ENCODE measurements around the gene CRADD.
"Not testable (repeated sequence)": the region's sequence is repeated elsewhere in the genome, so short reads cannot be mapped to it uniquely, and the experiment has no call there.

CRADD gene

DNA sequence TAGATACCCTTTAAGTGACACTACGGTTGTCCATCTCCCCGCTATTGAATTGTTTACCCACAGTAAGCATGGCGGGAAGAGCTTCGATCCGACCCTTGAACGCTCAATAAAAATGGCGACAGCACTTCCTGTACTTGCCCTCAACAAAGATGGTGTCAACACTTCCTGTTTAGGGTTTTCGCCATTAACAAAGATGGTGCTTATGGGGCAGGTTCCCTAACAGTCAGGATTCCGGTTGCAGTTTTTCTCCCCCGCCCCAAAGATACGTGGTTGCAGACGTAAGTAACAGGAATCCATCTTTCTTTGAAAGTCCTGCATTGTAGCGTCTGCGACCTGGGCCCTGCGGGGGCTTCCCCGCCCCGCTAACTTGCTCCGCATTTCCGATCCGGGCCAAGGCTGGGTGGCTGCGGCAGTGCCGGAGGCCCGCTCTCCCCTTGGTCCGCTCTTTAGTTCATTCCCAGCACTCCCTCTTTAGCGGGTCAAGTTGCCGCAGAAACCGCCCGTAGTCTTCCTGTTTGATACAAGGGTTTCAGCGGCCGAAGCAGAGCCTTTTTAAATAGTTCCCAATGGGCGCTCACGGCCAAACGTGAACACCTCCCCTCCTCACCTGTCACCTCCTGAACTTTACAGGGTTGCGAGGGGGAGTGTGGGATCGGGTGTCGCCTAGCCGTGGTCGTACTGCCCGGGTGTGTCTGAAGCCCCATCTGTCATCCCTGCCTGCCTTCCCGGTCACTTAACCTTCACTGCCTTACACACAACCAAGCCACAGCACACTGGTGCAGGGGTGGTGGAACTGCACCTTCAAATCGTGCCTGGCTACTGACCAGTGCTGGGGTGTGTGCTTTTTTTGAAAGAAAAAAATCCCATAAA lies at the start of gene CRADD:
TSS of gene CRADD (plus strand) at position 181 of the 870 bp plus-strand sequence.
- peak; percentile 98 for DNase-seq

DNA sequence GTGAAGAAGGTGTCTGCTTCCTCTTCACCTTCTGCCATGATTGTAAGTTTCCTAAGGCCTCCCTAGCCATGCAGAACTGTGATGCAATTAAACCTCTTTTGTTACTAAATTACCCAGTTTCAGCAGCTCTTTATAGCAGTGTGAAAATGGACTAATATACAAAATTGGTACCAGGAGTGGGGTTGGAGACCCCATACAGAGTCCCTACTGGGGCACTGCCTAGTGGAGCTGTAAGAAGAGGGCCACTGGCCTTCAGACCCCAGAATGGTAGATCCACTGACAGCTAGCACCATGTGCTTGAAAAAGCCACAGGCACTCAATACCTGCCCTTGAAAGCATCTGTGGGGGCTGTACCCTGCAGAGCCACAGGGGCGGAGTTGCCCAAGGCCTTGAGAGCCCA lies 44.8 kb upstream of the CRADD start:
- no peak for DNase-seq

DNA sequence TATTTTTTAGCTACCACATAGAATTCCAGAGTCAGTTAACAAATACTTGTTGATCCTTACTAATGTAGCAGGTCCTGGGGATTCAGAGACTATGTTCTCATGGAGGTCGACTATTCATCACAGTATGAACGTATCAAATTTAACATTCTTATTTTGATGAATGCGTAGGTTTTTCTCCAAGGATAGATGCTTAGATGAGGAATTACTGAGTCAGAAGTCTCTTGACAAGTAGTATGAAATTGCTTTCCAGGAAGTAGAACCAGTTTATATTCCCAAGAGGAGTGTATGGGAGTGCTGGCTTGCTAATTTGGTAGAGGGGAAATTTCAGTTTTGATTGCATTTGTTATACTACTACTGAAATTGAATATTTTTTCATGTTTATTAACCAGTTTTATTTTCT lies 42.8 kb upstream of the CRADD start:
- no peak for DNase-seq

DNA sequence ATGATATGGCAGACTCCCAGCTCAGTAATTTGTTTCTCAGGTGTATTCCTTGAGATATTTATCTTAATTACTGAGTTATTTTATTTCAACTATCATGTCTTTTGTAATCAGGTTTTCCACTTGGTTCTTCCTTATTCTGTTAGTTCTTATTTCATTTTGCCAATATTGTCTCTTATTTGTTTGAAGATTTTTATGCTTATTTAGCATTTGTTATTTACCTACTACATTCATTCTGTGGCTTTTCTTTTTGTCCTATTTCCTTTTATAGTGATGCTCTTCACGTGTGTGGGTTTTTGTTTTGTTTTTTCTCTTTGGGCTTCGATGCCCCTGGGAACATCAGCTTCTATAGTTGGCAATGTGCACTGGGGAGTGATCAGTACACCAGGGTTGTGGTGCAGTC lies 40.5 kb upstream of the CRADD start:
- no peak for DNase-seq

DNA sequence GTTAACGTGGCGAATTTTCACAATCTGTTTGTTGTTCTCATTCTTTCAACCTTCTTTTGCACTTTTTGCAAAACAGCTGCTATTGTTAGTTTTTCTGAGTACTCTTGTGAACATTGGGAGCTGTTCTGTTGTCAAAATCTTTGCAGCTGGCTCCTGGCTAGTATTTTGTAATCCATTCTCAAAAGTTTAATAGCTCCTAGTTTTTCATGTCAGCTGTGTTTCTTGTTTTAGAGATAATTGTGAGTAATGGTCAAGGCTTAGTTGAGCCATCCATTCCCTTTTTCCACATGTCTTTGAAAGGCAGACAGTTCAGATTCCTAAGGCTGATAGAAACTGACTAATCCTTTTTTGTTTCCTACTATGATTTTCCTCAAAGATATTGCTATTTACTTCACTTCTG lies 39.1 kb upstream of the CRADD start:
- DNase-seq = no peak

DNA sequence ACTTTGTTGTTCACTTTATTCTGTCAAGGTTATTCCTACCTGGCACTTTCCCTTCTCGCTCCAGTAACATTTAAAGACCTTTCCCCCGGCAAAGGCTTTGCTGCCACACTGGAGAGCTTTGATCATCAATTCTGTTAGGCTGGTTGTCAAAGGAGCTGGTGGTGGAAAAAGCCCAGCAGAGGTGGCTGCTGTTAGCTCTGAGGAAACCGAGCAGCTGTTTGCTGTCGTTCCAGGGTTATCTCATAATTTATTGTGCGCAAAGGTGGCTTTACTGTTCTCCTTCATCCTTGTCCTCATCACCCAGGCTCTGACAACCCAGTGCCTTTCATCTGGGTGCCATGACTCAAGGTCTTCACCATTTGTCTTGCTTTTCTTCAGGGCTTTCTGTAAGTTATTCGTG lies 38.2 kb upstream of the CRADD start:
- peak; percentile 17 for DNase-seq

DNA sequence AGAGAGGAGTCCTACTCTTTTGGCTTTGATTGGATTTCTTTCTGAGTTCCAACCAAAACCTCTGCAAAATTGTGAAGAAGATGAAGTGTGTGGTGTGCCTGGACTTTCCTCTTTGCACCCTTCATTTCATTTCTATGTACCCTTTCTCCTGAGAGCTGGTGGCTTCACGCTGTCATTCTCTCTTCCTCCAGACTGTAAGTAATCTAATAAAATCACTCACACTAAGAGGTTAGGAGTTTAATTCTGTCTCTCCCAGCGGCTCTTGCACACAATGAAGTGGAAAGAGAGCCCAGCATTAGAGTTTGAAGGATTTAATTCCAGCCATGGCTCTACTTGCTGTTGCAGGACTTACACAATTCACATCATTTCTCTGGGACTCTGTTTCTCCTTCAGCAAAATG lies 37.8 kb upstream of the CRADD start:
- no peak for DNase-seq

DNA sequence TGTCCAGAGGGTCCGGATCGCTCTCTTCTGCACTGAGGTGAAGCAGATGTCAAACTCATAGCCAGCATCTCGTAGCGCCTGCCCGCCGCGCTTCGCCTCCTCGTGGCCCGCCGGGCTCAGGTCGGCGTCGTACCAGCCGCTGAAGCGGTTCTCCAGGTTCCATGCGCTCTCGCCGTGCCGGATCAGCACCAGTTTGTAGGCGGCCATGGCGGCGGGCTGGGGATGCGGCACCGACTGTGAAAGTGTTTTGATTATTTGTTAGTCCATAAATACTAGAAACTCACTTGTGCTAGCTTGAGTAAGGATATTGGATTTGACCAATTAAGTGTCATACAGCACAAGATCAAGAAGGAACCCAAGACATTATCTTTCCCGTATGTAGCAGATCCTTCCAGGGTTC lies 35.8 kb upstream of the CRADD start:
- DNase-seq = not testable (repeated sequence)

DNA sequence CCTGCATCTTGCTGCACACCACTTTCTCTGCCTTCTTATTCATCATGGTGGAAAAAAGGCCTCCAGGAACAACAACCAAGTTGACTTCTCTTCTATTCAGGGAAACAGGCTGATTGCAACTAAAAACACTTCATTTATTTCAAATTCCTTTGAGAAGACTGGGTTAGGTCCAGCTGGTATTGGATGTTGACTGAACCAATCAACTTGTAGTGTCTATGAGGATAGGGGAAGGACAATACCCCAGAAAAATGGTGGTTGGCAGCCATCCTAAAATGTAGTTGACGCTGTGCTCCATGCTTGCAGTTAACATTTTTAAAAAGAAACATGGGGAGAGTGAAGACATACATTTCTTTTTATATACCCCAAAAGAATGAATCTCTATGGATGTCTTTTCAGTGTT lies 34.4 kb upstream of the CRADD start:
- DNase-seq = no peak

DNA sequence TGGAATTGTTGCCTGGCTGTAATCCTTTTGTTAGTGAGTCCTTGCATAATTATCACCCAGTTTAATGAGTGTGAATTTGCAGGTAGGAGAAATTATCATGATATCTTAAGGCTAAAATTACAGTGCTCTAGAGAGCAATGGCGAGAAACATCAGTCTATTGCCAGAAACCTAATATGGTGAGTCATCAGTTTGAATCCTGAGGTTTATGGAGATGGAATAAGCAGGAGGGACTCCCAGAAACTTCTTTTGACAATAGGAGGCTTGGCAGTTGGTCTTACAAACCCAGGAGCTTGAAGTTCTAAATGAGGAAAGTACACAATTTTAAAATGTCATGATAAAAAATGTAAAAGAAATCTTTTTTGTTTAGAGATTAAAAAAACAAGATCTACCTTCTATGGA lies 31.5 kb upstream of the CRADD start:
- DNase-seq = no peak

DNA sequence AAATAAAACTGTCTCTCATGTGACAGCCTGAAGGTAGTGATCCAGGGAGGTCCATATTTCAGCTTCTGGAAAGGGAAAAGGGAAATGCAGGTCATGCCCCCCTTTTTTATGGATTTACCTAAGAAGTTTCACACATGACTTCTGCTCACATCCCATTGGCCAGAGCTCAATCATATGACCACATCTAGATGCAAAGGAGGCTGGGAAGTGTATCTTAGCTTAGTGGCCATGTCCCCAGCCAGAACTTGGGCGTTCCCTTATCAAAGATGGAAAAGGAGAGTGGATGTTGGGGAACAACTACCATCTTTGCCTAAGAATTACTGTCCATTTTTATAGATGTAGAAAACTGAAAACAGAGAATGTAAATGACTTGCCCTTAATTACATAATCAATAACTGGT lies 26.5 kb upstream of the CRADD start:
- DNase-seq = no peak

DNA sequence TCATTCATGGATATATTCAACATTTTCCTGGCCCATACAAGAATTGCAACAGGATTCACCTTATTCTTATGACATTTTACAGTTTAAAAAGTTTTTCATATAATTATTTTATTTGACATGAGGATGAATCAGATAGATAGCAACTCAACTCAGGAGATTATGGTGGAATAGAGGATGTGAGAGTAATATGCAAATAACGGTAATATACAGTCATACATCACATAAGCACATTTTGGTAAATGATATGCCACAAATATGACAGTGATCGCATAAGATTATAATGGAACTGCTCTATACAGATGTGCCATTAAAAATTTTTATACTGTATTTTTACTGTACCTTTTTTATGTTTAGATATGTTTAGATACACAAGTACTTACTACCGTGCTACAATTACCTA lies 24.1 kb upstream of the CRADD start:
- no peak for DNase-seq

DNA sequence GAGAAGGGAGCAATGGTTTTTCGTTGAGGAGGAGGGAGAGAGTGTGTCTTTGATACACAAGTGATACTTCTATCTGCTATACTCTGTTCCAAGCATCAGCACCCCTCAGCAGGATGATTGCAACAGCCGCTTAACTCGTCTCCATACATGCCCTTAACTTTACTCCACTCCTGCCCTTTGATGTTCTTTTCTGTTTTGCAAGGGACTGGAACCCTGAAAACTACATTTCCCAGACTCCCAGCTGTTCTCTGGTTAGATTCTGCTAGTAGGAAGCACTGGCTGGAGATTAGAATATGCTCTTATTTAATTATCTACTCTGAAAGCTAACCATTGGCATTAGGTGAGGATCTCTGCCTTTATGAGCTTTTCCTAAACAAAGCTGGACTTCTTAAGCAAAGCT lies 23.5 kb upstream of the CRADD start:
- DNase-seq = no peak

DNA sequence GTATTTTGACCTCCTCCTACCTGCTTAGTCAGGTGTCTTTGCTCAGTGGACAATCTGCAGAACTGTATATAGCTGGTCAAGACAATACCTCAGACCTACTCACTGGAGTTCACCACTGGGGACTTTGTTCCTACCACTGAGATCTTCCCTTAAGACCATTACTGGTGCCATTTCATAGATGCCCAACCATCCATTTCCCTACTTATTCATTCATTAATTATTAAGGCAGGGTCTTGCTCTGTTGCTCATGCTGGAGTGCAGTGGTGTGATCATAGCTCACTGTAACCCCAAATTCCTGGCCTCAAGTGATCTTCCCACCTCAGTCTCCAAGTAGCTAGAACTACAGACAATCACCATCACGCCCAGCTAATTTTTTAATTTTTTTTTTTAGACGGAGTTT lies 22.8 kb upstream of the CRADD start:
- no peak for DNase-seq

DNA sequence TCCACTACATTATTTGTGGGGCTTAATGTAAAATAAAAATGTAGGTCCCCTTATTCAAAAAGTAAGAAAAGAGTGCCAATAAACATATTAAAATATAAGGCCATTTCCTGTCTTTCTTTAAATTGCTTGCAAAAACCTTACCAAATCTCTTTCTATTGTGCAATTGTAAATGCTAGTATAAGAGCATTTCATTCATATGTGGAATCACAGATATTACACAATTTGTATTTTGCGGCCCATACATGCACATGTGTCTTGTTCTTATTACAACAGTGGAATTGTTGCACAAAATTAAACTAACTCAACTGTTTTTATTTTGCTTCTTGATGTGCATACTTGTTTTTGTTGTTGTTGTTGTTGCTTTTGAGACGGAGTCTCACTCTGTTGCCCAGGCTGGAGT lies 20.1 kb upstream of the CRADD start:
- no peak for DNase-seq

DNA sequence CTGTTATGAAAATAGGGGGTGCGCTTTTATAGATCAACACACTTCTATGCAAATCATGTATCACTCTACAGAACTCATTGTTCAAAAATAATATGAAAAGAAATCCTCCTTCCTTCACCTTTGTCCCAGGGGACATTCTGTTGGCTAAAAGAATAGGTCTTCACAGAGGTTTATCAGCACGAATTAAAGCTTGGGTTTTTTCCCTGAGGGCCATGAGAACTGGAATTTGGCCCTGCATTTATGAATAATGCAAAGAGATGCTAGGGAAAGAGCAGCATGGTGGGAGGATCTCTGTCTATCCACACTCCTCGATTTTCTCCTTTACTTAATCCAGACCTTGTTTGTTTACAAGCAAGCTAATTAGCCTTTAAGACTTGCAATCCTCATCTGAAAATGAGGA lies 16.2 kb upstream of the CRADD start:
- no peak for DNase-seq

DNA sequence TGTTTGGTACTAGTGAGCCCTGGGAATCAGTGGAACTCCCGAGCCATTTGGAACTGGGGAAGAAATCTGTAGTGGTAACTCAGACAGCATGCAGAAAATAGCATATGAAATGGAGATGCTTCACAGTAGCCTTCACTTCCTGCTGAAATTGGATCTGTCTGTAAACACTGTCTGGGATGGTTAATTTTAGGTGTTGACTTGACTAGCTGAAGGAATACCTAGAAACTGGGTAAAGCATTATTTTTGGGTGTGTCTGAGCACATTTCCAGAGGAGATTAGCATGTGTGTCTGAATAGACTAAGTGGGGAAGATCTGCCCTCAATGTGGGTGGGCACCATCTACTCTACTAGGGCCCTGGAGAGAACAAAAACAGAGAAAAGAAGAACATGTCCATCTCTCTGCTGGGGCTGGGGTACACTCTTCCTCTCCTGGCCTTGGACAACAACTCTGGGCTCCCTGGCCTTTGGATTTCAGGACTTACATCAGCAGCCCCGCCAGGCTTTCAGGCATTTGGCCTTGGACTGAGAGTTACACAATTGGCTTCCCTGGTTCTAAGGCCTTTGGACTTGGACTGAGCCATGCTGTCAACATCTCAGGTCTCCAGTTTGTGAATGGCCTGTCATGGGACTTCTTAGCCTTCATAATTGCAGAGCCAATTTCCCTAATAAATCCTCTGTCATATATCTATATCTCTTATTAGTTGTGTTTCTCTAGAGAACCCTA lies 14.0 kb upstream of the CRADD start:
- DNase-seq = peak; percentile 73

DNA sequence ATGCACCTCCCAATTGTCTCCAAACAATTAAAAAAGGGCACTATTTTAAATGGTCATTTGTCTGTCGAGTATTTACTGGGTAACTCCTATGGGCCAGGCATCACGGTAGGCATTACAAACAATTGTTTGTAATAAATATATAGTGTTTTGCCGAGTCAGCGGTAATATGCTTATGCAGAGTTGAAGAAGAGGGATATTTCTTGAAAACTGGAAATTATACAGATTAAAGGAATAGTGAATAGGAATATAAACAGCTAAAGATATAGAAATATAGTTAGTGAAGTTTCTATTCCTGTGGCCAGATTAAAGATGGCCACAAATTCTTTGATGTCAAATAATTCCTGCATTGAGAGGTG lies 13.5 kb upstream of the CRADD start:
- DNase-seq = no peak

DNA sequence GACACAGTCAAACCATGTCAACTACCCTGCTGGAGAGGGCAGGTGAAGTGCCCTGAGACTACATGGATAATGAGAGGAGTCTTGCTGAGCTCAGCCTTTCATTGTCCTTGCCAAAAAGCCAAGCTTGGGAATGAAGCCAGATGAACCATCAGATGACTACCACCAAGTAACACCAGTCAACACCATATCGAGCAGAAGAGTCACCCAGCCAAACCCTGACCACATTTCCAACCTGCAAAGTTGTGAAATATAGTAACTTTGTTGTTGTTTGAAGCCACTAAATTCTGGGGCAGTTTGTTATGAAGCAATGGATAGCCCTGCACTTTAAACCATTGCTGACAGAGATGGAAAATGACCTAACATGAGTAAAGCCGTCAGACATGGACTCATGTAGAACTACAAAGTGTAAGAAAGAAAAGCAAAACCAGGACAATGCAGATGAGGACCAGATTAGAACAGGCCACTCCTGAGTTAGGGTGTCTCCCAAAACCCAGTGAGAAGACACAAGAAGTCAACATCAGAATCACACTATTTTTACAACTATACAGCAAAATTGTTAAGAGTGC lies 12.5 kb upstream of the CRADD start:
- DNase-seq = no peak

DNA sequence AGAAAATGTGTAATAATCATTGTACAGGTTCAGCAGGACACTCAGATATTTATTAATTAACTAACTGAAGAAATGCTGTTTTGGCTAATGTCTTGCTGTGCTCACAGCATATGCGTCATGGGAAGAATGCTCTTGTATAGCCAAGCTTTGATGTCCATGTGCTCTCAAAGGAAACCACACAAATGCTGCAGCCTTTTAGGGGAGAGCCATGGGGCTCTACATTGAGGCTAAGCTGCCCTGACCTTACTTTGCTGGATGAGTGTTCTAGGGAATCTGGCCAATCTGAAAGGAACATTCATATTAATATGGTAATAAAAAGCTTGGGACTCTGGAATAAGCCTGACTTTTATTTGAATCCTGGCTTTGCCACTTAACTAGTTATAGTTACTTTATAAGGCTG lies 9.5 kb upstream of the CRADD start:
- no peak for DNase-seq

DNA sequence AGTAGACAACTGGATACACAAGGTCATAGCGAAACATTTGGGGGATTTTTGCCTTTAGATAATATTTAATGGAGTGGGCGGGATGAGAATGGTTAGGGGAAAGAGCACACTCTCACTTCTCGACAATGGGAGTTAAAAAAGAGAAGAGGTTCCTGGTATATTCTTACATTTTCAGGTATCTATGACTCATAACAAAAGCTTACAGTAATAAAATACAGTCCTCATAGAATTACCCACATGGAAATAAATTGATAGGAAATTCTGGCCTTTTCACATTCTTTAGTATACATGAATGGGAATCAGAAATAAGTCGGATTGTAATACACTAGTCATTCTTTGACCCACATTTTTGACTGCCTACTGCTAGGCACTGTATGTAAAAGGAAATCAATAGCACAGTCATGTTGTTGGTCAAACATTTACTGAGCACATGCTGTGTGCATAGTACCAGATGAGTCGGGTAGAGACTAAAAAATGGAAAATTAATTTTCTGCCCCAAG lies 8.2 kb upstream of the CRADD start:
- no peak for DNase-seq

DNA sequence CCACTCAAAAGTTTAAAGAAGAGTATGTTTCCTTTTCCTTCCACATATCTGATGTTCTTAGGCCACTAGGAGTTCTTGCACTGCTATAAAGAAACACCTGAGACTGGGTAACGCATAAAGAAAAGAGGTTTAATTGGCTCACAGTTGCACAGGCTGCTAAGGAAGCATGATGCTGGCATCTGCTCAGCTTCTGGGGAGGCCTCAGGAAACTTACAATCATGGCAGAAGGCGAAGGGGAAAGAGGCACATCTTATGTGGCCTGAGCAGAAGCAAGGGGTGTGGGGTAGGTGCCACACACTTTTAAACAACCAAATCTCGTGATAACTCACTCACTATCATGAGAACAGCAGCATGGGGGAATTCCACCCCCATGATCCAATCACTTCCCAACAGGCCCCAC lies 7.7 kb upstream of the CRADD start:
- DNase-seq = no peak

DNA sequence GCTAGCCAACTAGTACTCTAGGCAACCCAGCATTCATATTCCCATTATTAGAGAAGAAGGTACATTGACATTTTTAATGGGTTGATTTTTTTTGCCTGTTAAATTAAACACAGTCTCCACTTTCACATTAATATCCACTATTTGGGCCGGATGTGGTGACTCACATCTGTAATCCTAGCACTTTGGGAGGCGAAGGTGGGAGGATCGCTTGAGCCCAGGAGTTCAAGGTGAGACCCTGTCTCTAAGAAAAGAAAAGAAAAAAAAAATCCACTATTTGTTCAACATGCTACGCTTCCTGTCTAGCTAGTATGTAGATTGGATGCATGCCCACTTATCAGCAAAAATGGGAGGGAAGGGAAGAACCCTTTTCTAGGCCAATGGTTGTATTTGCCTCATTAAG lies 7.1 kb upstream of the CRADD start:
- no peak for DNase-seq

DNA sequence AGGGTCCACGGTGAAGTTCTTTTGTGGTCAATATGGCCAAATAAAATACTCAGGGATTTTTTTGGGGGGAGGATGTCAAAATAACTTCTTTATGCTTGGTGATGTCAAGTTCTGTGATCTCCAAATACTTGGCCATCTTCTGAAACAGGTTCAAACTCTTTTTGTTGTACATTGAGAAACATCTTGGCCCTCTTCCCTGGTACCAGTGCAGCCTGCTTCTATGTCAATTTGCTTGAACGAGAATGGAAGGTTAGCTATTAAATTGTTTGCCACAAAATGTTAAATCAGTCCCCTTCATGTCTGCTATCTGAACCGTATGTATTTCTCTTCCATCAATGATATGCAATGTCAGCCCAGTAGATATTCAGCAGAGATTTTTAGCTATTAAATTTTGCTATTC lies 6.1 kb upstream of the CRADD start:
- DNase-seq = no peak

Measured in NCI-H510A treated with DMSO at 0.1 percent for 48 hours (cell line).